ENCODE measurements around the gene CCDC85A.

GRCh38 chr2:56318147-56318546 lies 134.4 kb downstream of the CCDC85A start:
- TF ChIP-seq CTCF (conservative IDR thresholded peaks at IDR 0.05; ENCODE audit: low read length) (no peak), EZH2phosphoT487 (IDR thresholded peaks at IDR 0.05; ENCODE audit: borderline replicate concordance) (no peak)
